ENCODE results near the gene SLC44A2. TPM values are rescaled to one million over a fixed set of nuclear protein-coding genes. Genes with fewer than 3 reads are reported as not detected.
"Not testable (repeated sequence)": the region's sequence is repeated elsewhere in the genome, so short reads cannot be mapped to it uniquely, and the experiment has no call there.

SLC44A2 gene
- total RNA-seq, 1 donor from 2014 or later, result 110 TPM

DNA sequence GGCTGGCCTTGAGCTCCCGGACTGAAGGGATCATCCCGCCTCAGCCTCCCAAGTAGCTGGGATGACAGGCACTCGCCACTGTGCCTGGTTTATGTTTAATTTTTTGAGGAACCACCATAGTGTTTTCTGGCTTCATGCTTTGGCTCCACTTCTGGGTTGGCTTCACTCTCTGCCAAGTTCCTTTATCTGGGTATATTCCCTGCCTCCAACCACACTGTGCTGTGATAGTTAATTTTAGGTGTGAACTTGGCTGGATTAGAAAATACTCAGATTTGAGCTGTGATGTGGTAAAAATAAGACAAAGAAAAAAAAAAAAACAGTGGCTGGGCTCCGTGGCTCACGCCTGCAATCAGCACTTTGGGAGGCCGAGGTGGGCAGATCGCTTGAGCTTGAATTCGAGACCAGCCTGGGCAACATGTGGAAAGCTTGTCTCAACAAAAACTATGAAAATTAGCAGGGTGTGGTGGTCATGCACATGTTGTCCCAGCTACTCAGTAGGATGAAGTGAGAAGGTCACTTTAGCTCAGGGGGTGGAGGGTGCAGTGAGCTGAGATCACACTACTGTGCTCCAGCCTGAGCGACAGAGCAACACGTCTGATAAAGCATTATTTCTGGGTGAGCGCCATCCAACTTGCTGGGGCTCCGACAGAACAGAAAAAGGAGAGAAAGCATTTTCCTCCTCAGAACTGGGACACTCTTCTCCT lies 21.3 kb downstream of the SLC44A2 start:
- no peak for DNase-seq (ENCODE audit: low spot score)

DNA sequence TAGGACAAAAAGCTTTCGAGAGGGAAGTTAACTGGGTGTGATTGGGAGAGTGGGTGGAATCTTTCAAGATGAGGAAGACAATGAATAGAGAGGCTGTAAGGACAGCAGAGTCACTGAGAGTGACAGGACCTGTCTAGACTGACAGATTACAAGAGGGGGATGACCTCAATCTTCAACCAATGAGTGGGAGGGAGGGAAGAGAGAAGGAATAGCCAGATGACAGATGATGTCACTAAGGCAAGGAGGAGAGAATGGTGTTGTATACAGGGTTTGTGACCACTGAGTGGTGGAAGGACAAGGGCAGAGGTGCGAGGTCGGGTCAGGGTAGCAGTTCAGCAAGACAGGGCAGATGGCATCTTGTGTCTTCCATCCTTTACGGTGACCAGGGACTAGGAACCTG lies 23.0 kb downstream of the SLC44A2 start:
- DNase-seq (ENCODE audit: low spot score), result no peak

DNA sequence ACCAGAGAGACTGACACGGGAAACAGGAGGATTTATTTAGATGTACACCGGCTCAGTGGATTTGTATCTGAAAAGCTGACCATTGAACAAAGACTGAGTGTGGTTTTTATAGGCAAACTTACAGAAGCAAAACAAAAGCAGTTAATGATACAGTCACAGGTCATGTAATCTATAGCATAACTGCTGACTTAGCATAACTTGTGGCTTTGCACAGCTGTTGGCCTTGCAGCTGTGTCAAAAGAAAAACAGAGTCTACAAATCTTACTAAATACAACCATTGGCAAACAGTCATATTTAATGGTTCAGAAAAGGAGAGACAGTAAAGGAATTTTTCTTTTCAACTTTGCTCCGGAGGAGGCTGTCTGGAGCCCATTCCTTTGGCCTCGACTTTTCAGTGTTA lies 26.5 kb downstream of the SLC44A2 start:
- no peak for DNase-seq (ENCODE audit: low spot score)

DNA sequence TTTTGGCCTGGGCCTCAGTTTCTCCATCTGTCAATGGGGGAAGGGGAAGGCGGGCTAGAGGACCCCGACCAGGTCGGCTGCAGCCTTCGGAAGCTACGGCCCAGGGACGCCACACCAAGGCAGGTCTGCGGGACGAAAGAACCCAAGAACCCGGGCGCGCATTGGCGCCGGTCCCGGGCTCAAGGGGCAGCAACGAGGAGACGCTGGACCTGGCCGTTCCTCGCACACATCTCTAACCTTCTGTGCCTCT lies 28.1 kb downstream of the SLC44A2 start:
- DNase-seq (ENCODE audit: low spot score), result no peak

DNA sequence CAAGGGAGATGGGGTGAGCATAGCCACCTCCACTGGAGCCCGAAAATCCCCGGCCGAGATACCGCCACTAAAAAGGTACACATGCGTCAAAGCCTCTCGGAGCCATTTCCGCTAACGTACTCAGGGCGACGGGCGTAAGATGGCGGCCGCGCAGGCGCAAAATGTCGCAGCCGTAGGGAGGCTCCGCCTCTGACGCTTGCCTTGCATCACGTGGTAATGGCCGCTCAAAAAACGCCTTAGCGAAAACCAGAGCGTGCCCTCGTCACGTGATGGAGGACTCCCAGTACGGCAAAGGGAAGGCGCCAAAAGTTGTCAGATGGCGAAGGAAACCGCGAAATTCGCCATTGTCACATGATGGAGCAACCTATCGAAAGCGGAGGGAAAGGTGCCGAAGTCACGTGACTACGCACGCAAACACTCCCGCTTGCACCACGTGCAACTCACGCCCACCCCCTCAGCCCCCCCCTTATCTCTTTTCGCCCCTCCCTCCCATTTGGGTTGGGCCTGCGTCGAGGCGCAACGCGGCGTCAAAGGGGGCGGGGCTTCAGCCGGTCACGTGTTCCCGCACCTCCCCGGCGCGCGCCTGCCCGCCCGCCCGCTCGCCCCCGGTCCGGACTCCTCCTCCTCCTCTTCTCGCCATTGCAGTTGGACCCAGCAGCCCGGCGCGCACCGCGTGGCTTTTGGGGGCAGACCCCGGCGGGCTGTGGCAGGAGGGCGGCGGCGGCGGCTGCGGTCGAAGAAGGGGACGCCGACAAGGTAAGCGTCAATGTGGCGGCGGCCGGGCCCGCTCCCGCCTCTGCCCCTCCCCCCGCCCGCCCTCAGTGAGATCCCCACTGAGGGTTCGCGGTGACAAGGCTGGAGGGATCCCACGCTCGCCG lies 28.6 kb downstream of the SLC44A2 start, which contains the start of gene ILF3:
Gene ILF3, plus strand, starts transcription at position 615 of the 878 bp plus-strand sequence. CDS start 16,260 bp downstream, outside the sequence.
- DNase-seq (ENCODE audit: low spot score), result peak; percentile 100

DNA sequence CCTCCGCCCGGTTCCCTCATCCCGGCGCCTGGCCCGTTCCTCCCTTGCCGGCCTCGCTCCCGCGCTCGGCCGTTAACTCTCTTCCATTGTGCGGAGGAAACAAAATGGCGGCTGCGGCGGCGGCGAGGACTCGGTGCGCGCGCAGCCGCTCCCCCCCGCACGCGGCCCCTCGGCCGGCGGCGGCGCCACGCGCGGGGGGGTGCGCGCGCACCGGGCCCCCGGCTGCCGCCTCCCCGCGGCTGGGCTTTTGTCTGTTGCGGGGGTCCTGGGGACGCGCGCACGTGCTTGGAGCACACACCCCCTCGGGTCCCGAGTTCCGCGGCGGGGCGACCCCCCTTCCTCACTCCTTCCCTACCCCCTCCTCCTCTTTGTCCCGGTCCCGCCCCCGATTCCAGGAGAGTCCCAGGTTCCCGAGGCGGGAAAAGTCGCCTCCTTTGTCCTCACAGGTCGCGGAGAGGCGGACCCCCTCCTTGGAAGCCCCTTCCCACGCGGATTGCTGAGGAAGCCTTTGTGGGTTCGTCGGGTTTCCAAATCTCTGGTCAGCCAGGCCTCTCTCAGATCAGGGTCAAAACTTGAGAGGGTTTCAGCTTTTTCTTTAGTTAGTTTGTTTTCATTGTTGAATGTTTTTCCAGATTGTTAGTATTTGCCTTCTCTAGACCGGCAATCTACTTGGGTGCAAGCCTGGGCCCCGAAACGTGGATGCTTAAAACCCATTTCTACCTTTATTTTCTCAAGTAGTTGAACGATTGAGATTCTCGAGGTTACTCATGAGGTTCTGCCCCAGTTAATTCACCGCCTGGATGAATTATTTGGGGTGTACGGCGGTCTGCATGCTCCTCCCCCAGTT lies 29.5 kb downstream of the SLC44A2 start:
- no peak for DNase-seq (ENCODE audit: low spot score)

DNA sequence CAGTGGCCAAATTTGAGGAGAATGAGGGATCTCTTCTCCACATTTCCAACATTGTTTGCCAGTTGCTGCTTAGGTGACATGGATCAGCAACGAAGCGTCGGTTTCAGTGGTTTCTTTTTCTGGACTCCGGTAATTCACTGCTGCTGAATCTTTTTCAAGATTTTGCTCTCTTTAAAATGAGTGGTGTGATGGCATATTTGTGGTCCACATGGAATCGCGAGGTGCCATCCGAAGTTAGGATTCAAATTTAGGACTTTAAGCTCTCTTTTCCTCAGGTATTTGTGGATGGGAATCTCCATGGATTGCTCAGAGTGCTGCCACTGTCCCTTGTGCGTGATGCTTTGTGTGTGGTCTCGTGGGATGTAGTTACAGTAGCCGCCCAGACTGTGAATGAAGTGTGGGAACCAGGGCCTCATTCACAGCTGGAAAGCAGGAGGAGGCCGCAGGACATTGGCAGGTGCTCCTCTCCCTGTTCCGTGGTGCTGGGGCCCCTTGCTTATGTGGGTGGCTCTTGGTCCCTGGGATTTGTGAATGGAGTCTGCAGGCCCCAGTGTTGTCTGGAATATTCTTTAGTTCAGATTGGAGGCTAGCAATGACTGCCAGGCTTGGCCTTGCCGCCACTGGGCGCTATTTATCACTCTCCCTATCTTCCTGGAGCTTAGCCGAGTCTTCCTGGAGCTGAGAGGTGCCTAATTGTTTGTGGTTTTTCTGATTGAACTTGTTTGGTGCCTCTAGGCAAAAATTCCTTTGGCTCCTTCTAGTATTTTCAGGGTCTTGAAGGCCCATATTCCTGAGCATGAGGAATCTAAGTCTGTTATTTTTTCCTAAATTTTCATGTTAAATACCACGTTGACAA lies 30.3 kb downstream of the SLC44A2 start:
- DNase-seq (ENCODE audit: low spot score), result no peak

DNA sequence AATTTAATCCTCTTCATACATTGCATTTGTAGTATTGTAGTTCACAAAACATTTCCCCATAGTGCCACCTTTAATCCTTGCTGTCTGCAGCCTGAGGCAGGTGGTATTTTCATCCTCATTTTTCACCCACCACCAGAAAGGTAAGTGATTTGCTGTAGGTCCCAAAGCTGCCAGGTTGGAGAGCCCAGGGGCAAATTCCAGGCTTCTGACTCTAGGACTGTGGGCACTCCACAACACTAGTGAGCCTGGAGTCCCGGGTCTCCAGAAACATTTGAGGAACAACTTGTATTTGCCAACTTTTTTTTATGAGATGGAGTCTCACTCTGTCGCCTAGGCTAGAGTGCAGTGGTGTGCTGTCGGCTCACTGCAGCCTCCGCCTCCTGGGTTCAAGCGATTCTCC lies 35.0 kb downstream of the SLC44A2 start:
- DNase-seq (ENCODE audit: low spot score), result no peak

DNA sequence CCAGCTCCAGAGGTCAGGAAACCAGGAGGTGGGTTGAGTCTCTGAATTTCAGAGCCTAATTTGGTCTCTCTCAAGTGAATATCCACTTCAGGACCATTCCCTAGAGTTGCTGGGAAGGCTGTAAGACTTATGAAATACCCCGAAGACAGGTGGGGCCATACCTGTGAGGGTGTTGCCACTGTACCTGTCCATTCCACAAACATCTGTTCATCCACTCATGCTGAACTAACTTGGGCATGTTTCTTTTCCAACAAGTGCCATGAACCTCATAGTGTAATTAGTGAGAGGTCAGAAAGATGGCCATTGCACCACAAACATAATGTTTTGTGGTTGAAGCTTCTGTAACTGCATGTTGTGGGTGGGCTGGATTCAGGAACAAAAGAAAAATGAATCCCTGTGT lies 36.6 kb downstream of the SLC44A2 start:
- no peak for DNase-seq (ENCODE audit: low spot score)

DNA sequence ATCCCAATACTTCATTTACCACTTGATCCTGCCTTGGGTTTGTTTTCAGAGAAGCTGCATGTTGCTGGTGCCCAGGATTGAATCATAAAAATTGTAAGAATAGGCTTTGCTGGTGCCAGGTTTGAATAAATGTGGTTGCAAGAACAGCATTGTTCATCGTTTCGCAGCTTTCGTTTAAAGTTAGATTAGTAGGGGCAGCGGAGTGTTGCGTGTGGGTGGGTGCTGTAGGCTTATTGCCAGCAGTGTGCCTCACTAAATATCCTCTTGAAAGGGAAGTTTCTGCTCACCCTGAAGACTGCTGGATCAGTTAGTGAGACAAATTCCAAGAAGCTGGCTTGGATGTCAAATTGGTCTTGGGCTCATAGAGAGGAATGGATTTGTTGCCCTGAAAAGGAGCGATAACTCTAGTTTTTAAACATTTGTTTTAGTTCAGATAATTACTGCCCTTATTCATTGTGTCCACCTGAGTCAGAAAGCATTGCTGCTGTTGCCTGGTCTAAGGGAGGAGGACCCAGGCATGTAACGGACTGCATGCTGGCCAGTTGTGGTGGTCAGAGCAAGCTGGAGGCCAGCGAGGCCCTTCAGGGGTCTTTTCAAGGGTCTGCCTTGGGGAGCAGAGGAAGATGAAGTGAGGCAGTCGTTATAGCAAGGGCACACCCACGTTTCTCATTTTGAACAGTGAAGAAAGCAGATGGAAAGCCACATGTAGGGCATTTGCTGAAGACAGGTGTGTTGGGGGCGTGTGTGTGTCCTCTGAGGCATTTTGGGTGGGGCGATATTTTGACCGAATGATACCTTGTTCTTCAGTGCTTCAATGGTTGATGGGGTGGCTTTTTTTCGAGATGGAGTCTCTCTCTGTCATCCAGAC lies 37.3 kb downstream of the SLC44A2 start:
- no peak for DNase-seq (ENCODE audit: low spot score)

DNA sequence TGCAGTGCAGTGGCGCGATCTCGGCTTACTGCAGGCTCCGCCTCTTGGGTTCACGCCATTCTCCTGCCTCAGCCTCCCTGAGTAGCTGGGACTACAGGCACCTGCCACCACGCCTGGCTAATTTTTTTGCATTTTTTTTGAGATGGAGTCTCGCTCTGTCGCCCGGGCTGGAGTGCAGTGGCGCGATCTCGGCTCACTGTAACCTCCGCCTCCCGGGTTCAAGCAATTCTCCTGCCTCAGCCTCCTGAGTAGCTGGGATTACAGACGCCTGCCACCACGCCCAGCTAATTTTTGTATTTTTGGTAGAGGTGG lies 37.9 kb downstream of the SLC44A2 start:
- not testable (repeated sequence) for DNase-seq (ENCODE audit: low spot score)

DNA sequence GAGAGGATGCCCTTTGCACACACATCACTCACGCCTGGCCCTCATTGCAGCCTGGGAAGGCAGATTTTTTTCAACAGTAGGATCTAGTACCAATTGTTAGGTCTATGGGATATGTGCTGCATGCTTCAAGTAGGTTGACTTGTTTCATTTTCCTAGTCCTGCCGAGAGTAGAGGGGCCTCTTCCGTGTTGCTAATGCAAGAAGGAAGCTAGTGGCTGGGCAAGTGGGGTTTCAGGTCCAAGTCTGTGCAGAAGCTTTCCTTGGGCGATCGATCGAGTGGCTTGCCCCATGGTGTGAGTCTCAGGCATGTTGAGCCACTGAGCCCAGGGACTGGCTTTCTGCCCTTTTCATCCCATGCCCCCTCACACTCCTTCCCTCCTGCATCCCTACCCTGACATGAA lies 42.5 kb downstream of the SLC44A2 start:
- no peak for DNase-seq (ENCODE audit: low spot score)

DNA sequence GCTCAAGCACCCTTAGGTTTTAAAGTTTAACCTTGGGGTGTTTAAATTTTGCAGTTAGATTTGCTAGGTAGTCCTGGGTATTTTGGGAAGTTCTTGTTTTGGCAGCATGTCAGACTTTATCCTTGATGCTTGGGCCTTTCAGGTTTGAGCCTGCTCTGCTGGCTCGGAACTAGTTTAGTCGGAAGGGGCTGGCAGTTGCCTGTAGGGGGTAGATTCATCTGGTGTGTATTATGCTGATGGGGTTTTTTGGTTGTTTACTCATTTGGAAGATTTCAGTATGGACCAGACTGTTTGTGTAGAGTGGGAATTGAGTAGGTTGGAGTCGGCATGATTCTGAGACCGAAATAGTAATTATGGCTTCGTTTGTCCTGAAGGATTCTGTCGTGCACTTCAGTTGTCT lies 43.9 kb downstream of the SLC44A2 start:
- DNase-seq (ENCODE audit: low spot score), result no peak

DNA sequence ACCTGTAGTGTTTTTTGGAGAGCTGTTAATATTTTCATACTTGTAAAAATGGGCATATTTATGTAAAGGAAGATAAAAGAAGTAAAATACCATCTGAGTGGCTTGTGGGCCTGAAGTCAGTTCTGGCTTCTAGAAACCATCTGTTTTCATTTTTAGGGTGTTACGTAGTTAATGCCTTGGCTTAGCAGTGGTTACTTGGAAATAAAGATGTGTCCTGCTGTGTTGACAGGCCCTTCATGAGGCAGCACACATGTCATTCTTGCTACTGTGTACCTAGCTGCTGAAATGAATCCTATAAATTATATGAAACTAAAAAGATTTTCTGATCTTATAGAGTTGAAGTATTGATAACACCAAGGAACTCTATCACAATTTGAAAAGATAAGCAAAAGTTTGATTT lies 44.8 kb downstream of the SLC44A2 start:
- DNase-seq (ENCODE audit: low spot score), result no peak

DNA sequence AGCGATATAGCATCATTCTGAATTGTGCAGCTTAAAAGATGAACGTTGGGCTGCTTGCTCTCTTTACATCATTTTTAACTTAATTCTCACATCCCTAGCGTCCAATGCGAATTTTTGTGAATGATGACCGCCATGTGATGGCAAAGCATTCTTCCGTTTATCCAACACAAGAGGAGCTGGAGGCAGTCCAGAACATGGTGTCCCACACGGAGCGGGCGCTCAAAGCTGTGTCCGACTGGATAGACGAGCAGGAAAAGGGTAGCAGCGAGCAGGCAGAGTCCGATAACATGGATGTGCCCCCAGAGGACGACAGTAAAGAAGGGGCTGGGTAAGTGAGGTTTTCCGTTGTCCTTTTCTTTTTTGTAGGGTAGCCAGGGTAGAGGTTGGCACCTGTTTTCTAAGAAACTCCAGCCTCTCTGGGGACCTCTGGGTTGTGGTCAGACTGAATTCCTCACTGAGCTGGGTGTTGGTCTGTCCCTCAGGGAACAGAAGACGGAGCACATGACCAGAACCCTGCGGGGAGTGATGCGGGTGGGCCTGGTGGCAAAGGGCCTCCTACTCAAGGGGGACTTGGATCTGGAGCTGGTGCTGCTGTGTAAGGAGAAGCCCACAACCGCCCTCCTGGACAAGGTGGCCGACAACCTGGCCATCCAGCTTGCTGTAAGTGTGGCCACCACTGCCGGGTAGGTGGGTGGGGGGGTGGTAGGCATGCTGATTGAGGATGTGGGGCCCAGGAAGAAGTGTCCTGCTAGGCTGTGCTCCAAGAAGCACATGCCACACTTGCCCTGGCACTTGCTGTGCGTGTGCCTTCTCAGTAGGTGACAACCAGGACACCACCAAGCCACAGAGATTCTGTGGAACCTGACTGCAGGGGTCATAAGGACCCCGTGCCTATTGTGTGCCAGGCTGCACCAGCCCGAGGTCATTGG lies 45.8 kb downstream of the SLC44A2 start:
- DNase-seq (ENCODE audit: low spot score), result no peak

DNA sequence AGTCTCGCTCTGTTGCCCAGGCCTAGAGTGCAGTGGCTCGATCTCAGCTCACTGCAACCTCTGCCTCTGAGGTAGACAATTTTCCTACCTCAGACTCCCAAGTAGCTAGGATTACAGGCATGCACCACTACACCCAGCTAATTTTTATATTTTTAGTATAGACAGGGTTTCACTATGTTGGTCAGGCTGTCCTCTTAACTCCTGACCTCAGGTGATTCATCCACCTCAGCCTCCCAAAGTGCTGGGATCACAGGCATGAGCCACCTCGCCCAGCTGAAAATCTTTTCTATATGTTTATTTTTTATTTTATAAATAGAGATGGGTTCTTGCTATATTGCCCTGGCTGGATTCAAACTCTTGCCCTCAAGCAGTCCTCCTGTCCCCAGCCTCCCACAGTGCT lies 46.6 kb downstream of the SLC44A2 start:
- not testable (repeated sequence) for DNase-seq (ENCODE audit: low spot score)

DNA sequence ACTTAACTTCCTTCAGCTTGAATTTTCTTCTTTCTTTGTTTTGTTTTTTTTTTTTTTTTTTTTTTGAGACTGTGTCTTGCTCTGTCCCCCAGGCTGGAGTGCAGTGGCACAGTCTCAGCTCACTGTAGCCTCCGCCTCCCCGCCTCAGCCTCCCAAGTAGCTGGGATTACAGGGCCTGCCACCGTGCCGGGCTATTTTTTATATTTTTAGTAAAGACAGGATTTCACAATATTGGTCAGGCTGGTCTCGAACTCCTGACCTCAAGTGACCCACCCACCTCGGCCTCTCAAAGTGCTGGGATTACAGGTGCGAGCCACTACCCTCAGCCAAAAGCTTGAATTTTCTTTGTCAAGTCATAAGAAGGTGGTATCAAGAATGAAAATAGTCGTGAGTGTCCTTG lies 49.9 kb downstream of the SLC44A2 start:
- not testable (repeated sequence) for DNase-seq (ENCODE audit: low spot score)

DNA sequence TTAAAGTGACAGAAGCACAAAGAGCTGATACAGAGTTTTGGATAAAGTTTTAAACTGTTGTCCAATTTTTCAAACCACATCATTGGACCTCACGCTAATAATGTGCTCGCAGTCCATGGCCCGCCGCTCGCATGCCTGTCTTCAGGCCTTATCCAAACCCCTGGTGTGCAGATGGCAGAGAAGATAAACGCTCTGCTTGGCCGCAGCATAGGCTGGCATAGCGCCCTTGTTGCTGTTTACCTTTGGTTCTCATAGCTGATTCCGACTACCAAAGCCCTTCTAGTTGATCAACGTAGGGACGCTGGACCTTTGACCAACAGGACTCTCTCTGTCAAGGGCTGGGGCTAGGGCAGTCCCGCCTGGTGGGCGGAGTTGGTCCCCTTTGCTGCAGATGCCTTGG lies 52.4 kb downstream of the SLC44A2 start:
- DNase-seq (ENCODE audit: low spot score), result no peak

DNA sequence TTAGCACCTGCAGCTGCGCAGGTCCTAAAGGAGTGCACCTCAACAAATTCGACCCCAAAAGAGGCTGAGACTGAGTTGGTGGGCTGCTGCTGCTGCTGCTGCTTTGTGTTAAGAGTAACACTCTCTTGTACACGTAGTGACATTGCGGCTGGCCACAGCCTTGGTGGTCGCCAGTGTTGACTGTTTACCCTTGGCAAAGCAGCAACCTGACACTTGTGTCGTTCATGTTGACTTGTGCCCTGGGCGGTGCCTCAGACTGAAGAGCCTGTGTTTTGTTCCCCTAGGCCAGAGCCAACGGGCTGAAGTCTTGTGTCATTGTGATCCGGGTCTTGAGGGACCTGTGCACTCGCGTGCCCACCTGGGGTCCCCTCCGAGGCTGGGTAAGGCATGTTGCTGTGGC lies 53.5 kb downstream of the SLC44A2 start:
- DNase-seq (ENCODE audit: low spot score), result no peak
